Renal cortex interstitium (tissue), 11 donors: ENCODE measurements around the gene GCLC. TPM values are rescaled to one million over a fixed set of nuclear protein-coding genes. Genes with fewer than 3 reads are reported as not detected.
"Not testable (repeated sequence)": the region's sequence is repeated elsewhere in the genome, so short reads cannot be mapped to it uniquely, and the experiment has no call there.

Experiments used
- DNase-seq, 11 donors: peaks; one replicate each; pipeline ENCODE4 v3.0.0-alpha.2; 2013; ENCODE audit warnings: low read depth in 9 of 11, low spot score in 4 of 11; ENCODE audit errors: extremely low read depth in 1 of 11
- polyA plus RNA-seq, 3 donors: library from polyadenylated mRNA; unstranded; fragments of 120-200 nt; gene quantifications; one replicate each; pipeline ENCODE4 v1.2.1, GENCODE V29; 2013; ENCODE audit not compliant: insufficient read length in 3 of 3

Gene GCLC
- polyA plus RNA-seq, 3 donors = 20.5 to 26.1 (median 24.9) TPM

GRCh38 chr6:53568776-53569616 is 24.1 kb upstream of the GCLC start:
- no peak for DNase-seq

GRCh38 chr6:53567701-53568100 is 22.8 kb upstream of the GCLC start:
- no peak for DNase-seq

DNA sequence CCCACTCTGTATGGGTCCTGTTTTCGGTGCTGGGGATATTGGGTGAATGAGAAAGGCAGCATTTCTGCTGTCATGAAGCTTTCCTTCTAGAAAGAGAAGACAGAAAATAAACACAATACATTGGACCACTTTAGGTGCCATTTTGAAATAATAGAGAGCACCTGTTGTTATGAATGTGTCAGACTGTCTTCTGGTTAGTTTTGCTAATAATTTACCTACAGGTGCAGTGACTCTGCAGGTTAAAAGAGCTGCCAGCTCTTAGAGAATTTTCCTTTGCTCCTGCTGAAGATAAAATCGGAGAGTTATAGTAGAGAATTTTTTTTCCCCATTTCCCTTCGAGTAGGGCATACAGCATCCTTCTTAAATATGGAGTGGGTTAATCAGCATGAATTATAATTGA is 21.9 kb upstream of the GCLC start:
- no peak for DNase-seq

- DNase-seq = no peak
Observed at GRCh38 chr6:53565886-53566285, 21.0 kb upstream of the GCLC start.

- DNase-seq = no peak
Observed at GRCh38 chr6:53564401-53565065, 19.6 kb upstream of the GCLC start.

GRCh38 chr6:53556986-53557715 is 12.2 kb upstream of the GCLC start:
- no peak for DNase-seq

DNA sequence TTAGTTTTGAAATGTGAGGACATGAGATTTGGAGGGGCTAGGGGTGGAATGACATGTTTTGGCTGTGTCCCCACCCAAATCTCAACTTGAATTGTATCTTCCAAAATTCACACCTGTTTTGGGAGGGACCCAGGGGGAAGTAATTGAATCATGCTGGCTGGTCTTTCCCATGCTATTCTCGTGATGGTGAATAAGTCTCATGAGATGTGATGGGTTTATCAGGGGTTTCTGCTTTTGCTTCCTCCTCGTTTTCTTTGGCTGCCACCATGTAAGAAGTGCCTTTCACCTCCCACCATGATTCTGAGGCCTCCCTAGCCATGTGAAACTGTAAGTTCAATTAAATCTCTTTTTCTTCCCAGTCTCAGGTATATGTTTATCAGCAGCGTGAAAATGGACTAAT is 8.7 kb upstream of the GCLC start:
- not testable (repeated sequence) for DNase-seq

- DNase-seq = not testable (repeated sequence)
Observed at GRCh38 chr6:53551681-53552080, 6.8 kb upstream of the GCLC start.

DNA sequence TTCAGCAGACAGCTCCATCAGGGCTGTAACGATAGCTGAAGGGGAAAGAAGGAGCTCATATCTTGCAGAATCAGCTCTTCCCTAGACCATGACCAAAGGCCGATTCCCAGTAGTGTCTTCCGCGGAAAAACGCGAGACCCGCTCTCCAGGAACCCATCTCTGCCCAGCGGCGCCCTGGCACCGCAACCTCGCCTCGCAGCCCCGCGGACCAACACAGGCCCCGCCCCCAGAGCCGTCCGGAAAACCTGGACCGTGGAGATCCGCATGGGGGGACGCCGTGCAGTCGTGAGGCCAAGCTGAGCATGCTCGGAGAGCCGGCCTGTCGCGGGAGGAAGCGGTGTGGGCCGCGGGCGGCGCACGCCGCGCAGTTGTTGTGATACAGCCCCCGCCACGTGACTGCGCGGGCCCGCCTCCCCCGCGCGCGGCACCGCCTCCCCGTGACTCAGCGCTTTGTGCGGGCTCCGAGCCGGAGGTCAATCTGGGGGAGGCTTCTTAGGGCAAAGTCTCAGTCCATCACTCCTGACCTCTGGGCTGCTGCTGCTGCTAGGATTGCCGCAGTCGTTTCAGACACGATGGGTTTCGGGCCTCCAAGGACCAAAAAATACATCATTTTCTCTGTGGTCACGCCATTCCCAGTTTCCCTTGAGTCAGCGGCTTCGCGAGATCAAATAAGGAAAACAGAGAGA is 3.1 kb upstream of the GCLC start:
- peak; percentile 84 to 94 (median 92) for DNase-seq

- no peak for DNase-seq
Observed at GRCh38 chr6:53547166-53547810, 2.4 kb upstream of the GCLC start.

- DNase-seq = no peak
Observed at GRCh38 chr6:53546281-53546680, 1.4 kb upstream of the GCLC start.

GRCh38 chr6:53544217-53544469 is 758 bp downstream of the GCLC start:
- peak in 2 of 11 donors; percentile 15 for DNase-seq

DNA sequence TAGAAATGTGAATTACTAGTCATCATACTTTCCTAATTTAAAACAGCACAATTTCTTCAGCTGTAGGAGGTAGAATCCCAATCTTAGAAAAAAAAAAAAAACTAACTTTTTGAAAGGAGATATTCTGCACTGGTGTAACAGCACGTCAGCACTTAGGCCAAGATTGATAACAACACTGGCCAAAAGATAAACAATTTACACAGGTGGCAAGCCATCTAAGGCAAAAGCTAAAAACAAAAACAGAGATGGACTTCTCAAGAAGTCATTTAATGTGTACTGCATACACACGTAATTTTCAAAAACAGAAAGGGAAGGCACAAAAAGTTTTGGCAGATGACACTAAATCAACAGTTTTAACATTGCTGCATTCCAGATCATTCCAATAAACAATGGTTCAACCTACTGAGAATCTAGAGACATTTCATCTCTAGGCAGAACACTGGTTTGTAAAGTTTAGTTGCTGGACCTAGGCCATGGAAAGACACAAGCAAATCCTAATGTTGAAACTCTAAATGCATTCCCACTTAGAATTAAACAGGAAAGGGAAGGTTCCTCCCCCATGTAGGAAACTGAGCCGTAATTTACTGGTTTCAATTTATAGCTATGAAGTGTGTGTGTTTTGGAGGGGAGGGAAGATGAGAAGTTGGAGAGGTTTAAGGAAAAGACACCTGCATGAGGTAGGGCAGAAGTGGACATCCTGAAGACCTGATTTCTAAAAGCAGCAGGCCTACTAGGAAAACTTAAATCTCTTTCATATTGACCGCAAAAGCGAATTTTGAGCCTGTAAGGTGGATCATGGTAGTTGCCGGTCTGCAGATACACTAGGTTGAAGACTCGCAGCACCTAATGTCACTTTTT is 1.3 kb downstream of the GCLC start:
- no peak for DNase-seq

DNA sequence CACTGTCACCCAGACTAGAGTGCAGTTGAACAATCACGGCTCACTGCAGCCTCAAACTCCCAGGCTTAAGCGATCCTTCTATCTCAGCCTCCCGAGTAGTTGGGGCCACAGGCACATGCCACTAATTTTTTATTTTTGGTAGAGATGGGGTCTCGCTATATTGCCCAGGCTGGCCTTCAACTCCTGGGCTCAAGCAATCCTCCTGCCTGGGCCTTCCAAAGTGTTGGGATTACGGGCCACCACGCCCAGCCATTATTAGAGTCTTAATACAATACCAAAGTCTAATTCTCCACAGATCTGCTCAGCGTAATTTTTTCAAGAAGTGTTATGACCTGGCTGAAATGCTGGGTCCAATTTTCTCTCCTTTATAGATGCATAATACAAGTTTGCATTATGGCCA is 3.0 kb downstream of the GCLC start:
- DNase-seq = no peak

- DNase-seq = no peak
Observed at GRCh38 chr6:53540129-53540692, 4.7 kb downstream of the GCLC start.

DNA sequence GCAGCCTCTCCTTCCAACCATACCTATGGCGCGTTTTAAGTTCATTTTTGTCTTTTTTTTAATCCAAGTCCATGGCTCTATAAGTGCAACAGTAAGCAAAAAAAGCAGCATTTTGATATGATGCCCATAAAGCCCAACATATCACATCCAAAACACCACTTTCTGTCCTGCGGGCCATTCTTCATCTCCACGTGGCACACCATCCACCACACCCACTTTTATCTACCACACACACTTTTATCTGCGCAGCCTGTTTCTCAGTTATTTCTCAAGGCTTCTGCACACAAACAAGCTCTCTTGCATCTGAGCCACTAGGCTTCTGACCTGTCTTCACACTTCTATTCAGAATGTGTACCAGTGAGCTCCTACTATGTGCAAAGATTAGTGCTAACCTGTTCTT is 5.3 kb downstream of the GCLC start:
- DNase-seq = no peak

GRCh38 chr6:53536561-53536960 is 8.3 kb downstream of the GCLC start:
- no peak for DNase-seq

DNA sequence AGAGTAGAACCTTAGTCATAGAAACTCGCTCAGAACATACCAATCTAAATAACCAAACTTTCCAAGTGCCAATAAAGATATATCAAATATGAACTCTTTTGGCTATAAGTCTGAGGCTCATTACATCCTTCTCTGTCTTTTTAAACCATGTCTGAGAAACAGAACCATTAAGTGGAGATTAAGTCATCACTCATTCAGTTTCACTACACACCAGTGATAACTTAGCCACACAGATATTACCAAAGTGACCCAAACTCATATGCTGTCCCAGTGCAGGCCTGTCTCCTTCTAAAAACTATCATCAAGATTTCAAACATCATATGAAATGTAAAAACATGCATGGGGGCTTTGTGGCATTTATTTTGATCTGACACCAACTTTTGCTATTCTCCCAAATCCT is 12.0 kb downstream of the GCLC start:
- no peak for DNase-seq
